Measurements from ENCODE around the gene GPR26.

- TF ChIP-seq, protein P1, sequence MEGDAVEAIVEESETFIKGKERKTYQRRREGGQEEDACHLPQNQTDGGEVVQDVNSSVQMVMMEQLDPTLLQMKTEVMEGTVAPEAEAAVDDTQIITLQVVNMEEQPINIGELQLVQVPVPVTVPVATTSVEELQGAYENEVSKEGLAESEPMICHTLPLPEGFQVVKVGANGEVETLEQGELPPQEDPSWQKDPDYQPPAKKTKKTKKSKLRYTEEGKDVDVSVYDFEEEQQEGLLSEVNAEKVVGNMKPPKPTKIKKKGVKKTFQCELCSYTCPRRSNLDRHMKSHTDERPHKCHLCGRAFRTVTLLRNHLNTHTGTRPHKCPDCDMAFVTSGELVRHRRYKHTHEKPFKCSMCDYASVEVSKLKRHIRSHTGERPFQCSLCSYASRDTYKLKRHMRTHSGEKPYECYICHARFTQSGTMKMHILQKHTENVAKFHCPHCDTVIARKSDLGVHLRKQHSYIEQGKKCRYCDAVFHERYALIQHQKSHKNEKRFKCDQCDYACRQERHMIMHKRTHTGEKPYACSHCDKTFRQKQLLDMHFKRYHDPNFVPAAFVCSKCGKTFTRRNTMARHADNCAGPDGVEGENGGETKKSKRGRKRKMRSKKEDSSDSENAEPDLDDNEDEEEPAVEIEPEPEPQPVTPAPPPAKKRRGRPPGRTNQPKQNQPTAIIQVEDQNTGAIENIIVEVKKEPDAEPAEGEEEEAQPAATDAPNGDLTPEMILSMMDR (IDR thresholded peaks at IDR 0.05) = no peak
- no peak for TF ChIP-seq ZFX (IDR thresholded peaks at IDR 0.05; ENCODE audit: borderline replicate concordance)
Observed at GRCh38 chr10:123724747-123725146, 58.6 kb downstream of the GPR26 start.
